ENCODE data around the gene ITPR2.

DNA sequence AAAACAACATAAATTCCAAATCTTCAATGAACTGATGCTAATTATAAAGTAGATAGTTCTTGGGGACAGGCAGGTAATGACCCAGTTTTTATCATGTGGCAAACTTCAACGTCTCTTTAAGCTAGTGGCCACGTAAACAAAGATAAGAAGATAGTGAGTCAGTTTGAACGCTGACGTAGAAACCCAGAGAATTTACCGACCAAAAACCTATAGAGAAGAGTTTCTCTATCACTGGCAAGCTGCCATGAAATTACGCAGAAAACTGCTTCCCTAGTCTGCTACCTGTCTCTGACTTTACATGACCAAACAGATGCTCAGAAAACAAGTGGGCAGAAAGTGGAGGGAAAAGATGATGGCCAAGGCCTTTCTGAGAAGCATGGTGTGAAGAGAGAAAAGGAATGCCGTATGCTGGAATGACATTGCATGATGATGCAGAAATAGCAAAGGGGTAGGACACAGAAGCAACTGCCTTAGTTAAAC is 136.3 kb downstream of the ITPR2 start:
- TF ChIP-seq POLR2A (IDR thresholded peaks at IDR 0.05; ENCODE audit: low read depth, low read length) (no peak), POLR2AphosphoS5 (IDR thresholded peaks at IDR 0.05; ENCODE audit: low read depth, low read length) (no peak), TAF1 (IDR thresholded peaks at IDR 0.05; ENCODE audit: borderline replicate concordance, low read depth, low read length) (no peak)

Data from GM12892 (cell line).